Lower leg skin (tissue), 3 donors: ENCODE measurements around the gene TMEM131L.

Experiments
- POLR2A ChIP-seq, 2 donors: fragments of 450-650 bp; IDR thresholded peaks; one replicate each; pipeline ENCODE4 v1.6.1; 2016 to 2017; ENCODE audit warnings: antibody characterized with exemption in 2 of 2, mild to moderate bottlenecking in 1 of 2, moderate library complexity in 1 of 2
- TF ChIP-seq, protein P1 (sequence below), 3 donors: fragments of 450-650 bp; IDR thresholded peaks; one replicate each; pipeline ENCODE4 v1.5.1; 2016; ENCODE audit warnings: antibody characterized with exemption in 3 of 3, mild to moderate bottlenecking in 3 of 3, moderate library complexity in 2 of 3

DNA sequence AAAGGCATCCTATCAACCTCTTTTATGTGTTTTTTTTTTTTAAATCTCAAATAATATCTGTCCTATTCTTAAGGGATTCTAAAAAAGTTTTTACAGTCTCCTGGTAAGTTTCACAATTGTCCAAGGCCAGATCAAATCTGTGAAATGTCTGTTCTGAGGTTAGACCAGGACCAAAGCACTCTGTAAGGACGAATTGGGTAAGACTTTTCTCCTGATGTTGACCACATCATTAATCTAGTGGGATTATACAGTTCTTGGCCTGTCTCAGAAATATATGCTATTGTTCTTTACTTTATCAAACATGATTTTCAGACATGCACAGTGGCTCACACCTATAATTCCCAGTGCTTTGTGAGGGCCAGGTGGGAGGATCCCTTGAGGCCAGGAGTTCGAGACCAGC lies 45.8 kb upstream of the TMEM131L start:
- TF ChIP-seq, protein P1, sequence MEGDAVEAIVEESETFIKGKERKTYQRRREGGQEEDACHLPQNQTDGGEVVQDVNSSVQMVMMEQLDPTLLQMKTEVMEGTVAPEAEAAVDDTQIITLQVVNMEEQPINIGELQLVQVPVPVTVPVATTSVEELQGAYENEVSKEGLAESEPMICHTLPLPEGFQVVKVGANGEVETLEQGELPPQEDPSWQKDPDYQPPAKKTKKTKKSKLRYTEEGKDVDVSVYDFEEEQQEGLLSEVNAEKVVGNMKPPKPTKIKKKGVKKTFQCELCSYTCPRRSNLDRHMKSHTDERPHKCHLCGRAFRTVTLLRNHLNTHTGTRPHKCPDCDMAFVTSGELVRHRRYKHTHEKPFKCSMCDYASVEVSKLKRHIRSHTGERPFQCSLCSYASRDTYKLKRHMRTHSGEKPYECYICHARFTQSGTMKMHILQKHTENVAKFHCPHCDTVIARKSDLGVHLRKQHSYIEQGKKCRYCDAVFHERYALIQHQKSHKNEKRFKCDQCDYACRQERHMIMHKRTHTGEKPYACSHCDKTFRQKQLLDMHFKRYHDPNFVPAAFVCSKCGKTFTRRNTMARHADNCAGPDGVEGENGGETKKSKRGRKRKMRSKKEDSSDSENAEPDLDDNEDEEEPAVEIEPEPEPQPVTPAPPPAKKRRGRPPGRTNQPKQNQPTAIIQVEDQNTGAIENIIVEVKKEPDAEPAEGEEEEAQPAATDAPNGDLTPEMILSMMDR (IDR thresholded peaks at IDR 0.05), result no peak
- TF ChIP-seq POLR2A (IDR thresholded peaks at IDR 0.05), result no peak
